Activated CD4-positive, alpha-beta T cell treated with anti-CD3 and anti-CD28 coated beads for 24 hours (primary cell): ENCODE results near the gene ELOB.

Source experiments
- DNase-seq, 2 donors: peaks; one replicate each; pipeline ENCODE4 v3.0.0-alpha.2; 2020; ENCODE audit warnings: low read depth in 2 of 2

Gene ELOB

DNA sequence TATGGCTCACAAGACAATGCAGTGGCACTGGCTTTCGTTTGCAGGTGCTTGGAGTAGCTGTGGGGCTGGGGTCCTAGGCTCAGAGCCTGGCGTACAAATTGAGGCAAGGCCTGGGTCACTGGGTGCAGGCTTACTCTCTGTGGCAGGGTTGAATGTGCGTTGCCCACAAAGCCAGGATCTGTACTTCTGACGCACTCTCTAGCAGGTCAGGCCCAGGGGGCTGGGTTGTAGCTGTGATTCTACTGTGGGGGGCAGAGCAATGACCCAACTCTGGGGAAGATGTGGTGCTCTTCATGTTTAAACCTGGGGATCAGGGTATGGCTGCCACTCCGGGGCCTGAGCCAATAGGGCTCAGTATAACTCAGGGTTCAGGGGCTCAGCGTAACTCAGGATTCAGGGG, 33.6 kb upstream of the ELOB start:
- no peak for DNase-seq

GRCh38 chr16:2809149-2809760, 32.2 kb upstream of the ELOB start:
- no peak for DNase-seq

GRCh38 chr16:2808181-2808580, 31.1 kb upstream of the ELOB start:
- no peak for DNase-seq

DNA sequence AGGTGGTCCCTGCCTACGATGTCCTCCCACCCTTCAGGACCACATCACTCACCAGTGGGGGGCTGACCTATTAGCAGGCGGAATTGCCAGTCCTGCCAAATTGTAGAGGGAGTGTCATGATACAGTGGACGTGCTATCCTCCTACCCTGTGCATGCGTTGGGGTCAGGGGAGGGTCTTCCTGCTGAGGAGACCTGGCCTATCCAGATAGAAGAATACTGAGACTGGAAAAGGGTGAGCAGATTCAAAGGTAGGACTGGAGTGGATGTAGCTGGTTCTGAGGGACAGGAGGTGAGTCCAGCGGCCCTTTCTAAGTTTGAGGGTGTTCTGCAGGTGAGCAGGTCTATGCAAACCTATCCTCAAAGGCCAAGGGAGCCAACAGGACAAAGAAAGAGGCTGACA, 29.2 kb upstream of the ELOB start:
- no peak for DNase-seq

- DNase-seq: no peak
These were observed 27.6 kb upstream of the ELOB start for GRCh38 chr16:2804728-2805127.

DNA sequence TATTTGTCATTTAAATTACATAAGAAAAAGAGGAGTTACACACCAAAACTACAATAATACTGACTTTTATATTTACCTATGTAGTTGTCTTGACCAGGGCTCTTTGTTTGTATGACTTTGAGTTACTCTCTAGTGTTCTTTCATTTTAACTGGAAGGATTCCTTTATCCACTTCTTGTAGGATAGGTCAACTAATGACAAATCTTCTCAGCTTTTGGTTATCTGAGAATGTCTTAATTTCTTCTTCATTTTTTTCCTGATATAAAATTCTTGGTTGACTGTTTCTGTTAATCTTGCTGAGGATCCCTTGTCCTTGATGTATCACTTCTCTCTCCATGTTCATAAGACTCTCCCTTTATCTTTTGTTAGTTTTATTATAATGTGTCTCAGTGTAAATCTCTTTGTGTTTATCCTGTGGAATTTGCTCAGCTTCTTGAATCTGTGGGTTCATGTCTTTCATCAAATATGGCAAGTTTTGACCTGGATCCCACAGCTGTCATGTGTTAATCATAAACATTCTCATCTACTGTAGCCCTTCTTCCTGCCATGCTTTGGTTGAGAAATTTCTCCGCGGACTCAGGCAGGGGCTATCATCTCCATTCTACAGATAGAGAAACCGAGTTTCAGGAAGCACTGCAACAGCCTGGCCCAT, 26.6 kb upstream of the ELOB start:
- DNase-seq: no peak

GRCh38 chr16:2799859-2800226, 22.8 kb upstream of the ELOB start:
- no peak for DNase-seq

DNA sequence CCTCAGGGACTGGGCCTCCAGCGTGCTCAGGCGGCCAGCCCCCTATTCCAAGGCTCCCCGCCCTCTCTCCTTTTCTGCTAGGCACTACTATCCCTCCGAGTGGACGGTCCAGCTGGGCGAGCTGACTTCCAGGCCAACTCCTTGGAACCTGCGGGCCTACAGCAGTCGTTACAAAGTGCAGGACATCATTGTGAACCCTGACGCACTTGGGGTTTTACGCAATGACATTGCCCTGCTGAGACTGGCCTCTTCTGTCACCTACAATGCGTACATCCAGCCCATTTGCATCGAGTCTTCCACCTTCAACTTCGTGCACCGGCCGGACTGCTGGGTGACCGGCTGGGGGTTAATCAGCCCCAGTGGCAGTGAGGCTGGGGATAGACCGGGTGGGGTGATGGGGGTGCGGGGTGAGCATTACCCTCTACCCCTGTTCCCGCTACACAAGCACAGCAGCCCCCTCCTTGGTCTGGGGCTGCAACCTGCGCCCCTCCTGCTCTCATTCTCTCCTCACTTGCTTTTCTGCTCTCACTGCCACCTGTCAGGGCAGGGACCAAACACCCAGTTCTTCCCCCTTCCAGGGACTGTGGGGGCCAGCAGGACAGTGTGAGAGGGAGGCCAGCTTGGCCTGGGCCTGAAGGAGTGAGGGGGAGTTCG, 22.3 kb upstream of the ELOB start:
- no peak for DNase-seq

DNA sequence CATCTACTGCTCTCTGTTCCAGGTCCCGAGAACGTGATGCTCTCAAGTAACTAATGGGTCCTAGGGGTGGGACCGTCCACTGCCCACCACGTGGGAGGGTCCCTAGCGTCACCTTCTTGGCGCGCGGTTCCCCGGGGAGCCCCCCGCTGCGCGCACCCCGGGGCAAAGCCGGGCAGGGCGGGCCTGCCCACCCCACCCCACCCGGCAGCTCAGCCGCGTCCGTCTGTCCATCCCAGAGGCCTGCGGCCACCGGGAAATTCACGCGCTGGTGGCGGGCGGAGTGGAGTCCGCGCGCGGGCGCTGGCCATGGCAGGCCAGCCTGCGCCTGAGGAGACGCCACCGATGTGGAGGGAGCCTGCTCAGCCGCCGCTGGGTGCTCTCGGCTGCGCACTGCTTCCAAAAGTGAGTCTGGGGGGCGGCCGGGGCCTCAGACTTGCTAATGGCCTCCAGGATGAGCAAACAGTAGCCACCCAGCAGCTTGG, 21.7 kb upstream of the ELOB start:
- DNase-seq: no peak

DNA sequence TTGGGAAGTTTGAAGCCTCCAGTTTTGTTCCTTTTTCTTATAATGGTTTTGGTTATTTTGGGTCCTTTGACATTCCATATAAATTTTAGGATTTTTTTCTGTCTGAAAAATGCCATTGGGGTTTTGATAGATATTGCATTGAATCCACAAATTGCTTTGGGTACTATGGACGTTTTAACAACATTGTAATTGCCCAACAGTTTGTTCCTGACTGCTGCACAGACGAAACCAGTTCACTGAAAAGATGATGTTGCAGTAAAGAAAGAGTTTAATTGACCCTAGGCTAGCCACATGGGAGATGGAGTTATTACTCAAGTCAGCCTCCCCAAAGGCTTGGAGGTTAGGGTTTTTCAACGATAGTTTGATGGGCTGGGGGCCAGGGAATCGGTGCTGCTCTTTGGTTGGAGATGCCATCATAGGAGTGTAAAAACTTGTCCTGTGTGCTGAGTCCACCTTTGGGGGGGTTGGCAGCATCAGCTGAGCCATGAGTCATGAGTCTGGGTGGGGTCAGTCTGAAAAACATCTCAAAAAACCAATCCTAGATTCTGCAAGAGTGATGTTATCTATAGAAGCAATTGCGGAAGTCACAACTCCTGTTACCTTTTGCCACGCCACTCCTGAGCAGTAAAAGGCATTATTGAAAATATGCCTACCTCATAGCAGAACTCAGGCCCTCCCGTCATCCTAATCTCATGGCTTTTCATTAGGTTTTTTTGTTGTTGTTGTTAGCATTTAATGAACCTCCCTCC, 18.5 kb upstream of the ELOB start:
- no peak for DNase-seq

DNA sequence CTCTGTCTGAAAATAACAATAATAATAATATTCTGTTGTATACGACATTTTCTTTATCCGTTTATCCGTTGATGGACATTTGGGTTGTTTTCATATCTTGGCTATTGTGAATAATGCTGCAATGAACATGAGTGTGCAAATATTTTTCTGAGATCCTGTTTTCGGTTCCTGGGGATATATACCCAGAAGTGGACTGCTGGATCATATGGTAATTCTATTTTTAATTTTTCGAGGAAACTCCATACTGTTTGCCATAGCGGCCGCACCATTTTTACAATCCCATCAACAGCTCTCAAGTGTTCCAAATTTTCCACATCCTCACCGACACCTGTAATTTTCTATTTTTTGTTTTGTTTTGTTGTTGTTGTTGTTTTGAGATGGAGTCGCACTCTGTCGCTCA, 15.9 kb upstream of the ELOB start:
- DNase-seq: no peak

GRCh38 chr16:2791174-2791573, 14.1 kb upstream of the ELOB start:
- no peak for DNase-seq

GRCh38 chr16:2790631-2791030, 13.6 kb upstream of the ELOB start:
- DNase-seq: no peak

DNA sequence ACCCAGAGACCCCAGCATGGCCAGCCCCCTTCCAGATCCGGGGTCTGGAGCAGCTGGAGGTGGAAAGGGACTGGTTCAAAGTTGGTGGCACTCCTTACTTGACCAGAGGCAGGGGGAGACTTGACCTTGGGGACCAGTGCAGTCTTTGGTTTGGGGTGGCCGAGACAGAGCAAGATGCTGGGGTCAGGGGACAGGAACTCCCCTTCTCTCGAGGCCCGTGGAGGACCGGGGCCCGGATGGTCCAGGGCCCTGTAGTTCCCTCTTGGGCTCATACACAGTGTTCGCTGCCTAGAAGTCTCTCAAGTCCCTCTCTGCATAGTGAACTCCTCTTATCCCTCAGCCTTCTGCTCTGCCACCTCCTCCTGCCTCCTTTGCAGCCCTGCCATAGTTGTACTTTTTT, 10.9 kb upstream of the ELOB start:
- DNase-seq: no peak

- no peak for DNase-seq
These were observed 10.3 kb upstream of the ELOB start, which contains the start of gene PRSS33 for GRCh38 chr16:2787406-2787805. Gene PRSS33, minus strand, starts transcription at chr16:2787560. Its CDS starts 1,013 bp downstream, at chr16:2786547.

GRCh38 chr16:2786826-2787151, 9.7 kb upstream of the ELOB start:
- DNase-seq: no peak

- DNase-seq: no peak
These were observed 9.2 kb upstream of the ELOB start for GRCh38 chr16:2786061-2786825.

GRCh38 chr16:2785101-2785991, 8.3 kb upstream of the ELOB start:
- peak in 1 of 2 donors; percentile 28 for DNase-seq

DNA sequence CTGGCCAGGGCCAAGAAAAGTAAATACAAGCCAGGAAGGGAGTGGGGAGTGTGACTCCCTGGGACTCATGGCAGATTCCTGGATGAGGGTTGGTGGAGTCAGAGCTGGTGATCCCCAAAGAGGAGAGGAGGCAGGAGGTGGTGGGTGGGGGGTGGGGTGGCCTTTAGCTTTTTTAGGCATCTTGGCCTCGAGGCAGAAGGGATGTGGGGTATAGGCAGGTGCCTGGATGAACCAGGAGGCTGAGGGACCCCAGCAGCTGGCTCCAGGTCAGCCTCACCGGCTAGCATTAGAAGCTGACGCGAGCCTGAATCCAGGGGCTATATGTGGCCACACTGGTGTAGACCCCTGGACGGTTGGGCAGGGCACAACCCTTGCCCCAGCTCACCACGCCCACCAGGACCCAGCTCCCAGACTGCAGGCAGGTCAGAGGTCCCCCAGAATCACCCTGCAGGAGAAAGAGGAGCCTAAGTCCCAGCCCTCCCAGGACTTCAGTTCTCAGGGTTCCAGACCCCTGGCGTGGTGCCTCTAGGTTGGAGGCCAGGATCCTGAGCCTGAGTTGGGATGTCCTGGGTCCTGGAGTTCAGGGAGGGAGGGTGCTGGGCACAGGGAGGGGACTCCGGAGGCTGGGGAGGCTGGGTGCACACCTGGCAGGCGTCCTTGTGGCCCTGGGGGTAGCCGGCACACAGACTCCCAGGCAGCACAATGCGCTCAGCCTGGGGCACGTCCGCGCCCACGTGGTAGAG, 7.4 kb upstream of the ELOB start:
- no peak for DNase-seq
